A673 (cell line): ENCODE results near the gene FBXW5. TPM values are rescaled to one million over a fixed set of nuclear protein-coding genes. Genes with fewer than 3 reads are reported as not detected.

Source experiments
- BruUV-seq: library from RNA; stranded (reverse); fragments of 400-500 nt; replicated peaks from 2 replicates; lab custom pipeline; 2021; lab: Mats Ljungman, UMichigan
- CTCF ChIA-PET: fragments of 300-600 bp; sonication (Branson Sonifier 250); formaldehyde crosslinking; loops from one replicate; lab custom pipeline; 2022; ENCODE audit warnings: antibody characterized with exemption; lab: Charles Lee
- POLR2A ChIA-PET: fragments of 300-600 bp; sonication (Branson Sonifier 250); formaldehyde crosslinking; loops from one replicate; lab custom pipeline; 2022; ENCODE audit warnings: antibody characterized with exemption; ENCODE audit not compliant: low non-redundant PET; lab: Charles Lee
- DNase-seq: peaks from one replicate; pipeline ENCODE4 v3.0.0-alpha.2; 2015; ENCODE audit warnings: low spot score
- H3K27ac ChIP-seq: fragments of 200-600 bp; sonication (generic); 2 replicates; pipeline ENCODE4 v1.5.1; 2016; ENCODE audit warnings: mixed run types, low read depth, mild to moderate bottlenecking, mixed read lengths, antibody characterized with exemption, low read length; ENCODE audit not compliant: poor library complexity, severe bottlenecking
- H3K27me3 ChIP-seq: fragments of 200-600 bp; sonication (generic); replicated peaks from 2 replicates; pipeline ENCODE4 v1.6.1; 2017; ENCODE audit warnings: mixed run types, low read depth, mild to moderate bottlenecking, mixed read lengths, antibody characterized with exemption, low read length; ENCODE audit not compliant: insufficient read depth, poor library complexity
- H3K36me3 ChIP-seq: fragments of 200-600 bp; sonication (generic); 2 replicates; pipeline ENCODE4 v1.6.1; 2016; ENCODE audit warnings: mixed run types, mild to moderate bottlenecking, mixed read lengths, antibody characterized with exemption, low read length; ENCODE audit not compliant: insufficient read depth, poor library complexity, severe bottlenecking
- H3K4me1 ChIP-seq: fragments of 200-600 bp; sonication (generic); 2 replicates; pipeline ENCODE4 v1.6.1; 2017; ENCODE audit warnings: mixed run types, mild to moderate bottlenecking, mixed read lengths, antibody characterized with exemption, low read length; ENCODE audit not compliant: insufficient read depth, poor library complexity, severe bottlenecking
- H3K4me3 ChIP-seq: fragments of 200-600 bp; sonication (generic); 2 replicates; pipeline ENCODE4 v1.5.1; 2016; ENCODE audit warnings: low read depth, mixed run types, mild to moderate bottlenecking, mixed read lengths, low read length; ENCODE audit not compliant: poor library complexity, severe bottlenecking
- H3K9me3 ChIP-seq: fragments of 200-600 bp; sonication (generic); 2 replicates; pipeline ENCODE4 v1.6.1; 2016; ENCODE audit warnings: mixed run types, low read depth, mild to moderate bottlenecking, mixed read lengths, antibody characterized with exemption, low read length; ENCODE audit not compliant: poor library complexity, severe bottlenecking
- CTCF ChIP-seq: fragments of 300-800, 200-600 bp; sonication (generic); conservative IDR thresholded peaks from 2 replicates; pipeline ENCODE4 v1.5.1; 2017; ENCODE audit warnings: low read depth, mild to moderate bottlenecking, antibody characterized with exemption, low read length, moderate library complexity, mixed read lengths
- EZH2 ChIP-seq: fragments of 200-600 bp; sonication (generic); IDR thresholded peaks from 2 replicates; pipeline ENCODE4 v1.6.1; 2017; ENCODE audit warnings: borderline replicate concordance, low read depth, mild to moderate bottlenecking, mixed read lengths, antibody characterized with exemption, low read length; ENCODE audit not compliant: poor library complexity, severe bottlenecking
- intact Hi-C: fragments of 100-400 bp; cut with micrococcal nuclease; formaldehyde crosslinking; loops from one replicate; pipeline ENCODE4 v1.10.0; 2022; ENCODE audit not compliant: unreplicated experiment
- total RNA-seq: library from RNA; stranded (reverse); gene quantifications from 2 replicates; pipeline ENCODE4 v1.2.3, GENCODE V29; 2021

Gene FBXW5
- total RNA-seq, 1 experiment from 2014 or later, result 81.8 TPM

DNA sequence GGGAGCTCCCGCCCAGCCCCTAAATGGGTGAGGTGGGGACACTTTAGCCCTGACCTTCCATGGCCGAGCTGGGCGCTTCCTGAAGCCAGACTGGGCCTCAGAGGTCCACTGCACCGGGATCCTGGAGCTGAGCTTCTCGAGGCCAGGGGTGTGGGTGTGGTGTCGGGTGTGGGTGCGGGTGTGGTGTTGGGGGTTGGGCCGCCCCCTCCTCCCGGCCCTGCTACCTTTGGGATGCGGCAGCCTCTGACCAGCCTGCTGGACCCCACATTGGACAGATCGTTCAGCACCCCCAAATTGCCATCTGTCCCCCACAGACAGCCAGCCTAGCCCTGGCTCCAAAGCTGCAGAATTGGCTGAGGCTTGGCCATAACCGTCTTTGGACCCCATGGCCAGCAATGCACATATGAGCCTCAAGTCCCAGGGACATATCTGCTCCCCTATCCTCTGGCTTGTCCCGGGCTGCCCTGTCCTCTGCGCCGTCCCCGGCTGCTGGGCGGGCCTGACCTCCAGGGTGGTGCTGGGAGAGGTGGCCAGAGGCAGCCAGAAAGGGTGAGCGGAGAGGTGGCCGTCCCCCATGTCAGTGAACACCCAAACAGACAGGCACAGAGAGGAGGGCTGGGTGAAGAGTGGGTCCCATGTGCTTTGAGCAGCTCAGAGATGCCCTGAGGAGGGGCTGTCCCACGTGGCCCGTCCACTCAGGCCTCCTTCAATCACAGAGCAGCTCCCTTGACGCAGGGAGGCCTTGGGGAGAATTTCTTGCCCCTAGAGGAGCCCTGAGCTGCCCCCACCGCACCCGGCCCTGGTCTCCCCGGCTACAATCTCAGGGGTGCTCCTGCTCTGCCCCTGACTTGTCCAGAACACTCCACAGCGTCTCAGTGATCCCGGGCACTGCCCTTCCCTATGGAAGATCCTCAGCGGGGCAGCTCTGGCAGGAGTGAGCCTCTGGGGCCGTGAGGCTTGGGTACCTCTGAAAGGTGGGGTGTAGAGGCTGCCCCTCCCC lies 29.4 kb upstream of the FBXW5 start:
- DNase-seq, result no peak
- H3K27ac ChIP-seq, result no peak overlapping the region
- no peaks in the 10 kb centered on the region for H3K4me1 ChIP-seq
- H3K27me3 ChIP-seq, result no peaks in the 10 kb centered on the region
- ChIA-PET POLR2A (no interaction called here), CTCF (interaction anchor here (0.8 kb wide), 1 partner anchor 61 kb away, joined by 3 read pairs; no protein-coding TSS in a partner anchor)
- no peaks in the 10 kb centered on the region for H3K9me3 ChIP-seq
- intact Hi-C loops, result no loop called here
- TF ChIP-seq EZH2, result no peak
- H3K36me3 ChIP-seq, result no peaks in the 10 kb centered on the region
- no TSS peak for BruUV-seq
- H3K4me3 ChIP-seq, result no peak overlapping the region

- ChIA-PET POLR2A (no interaction called here), CTCF (no interaction called here)
- no TSS peak for BruUV-seq
- H3K27me3 ChIP-seq, result no peaks in the 10 kb centered on the region
- intact Hi-C loops, result no loop called here
- H3K9me3 ChIP-seq, result no peaks in the 10 kb centered on the region
- H3K4me1 ChIP-seq, result no peaks in the 10 kb centered on the region
- DNase-seq, result no peak
- no peak for TF ChIP-seq CTCF
- no peak for TF ChIP-seq EZH2
- no peak overlapping the region for H3K27ac ChIP-seq
- H3K4me3 ChIP-seq, result no peak overlapping the region
- no peaks in the 10 kb centered on the region for H3K36me3 ChIP-seq
Observed at GRCh38 chr9:136972743-136973142, 28.2 kb upstream of the FBXW5 start.

DNA sequence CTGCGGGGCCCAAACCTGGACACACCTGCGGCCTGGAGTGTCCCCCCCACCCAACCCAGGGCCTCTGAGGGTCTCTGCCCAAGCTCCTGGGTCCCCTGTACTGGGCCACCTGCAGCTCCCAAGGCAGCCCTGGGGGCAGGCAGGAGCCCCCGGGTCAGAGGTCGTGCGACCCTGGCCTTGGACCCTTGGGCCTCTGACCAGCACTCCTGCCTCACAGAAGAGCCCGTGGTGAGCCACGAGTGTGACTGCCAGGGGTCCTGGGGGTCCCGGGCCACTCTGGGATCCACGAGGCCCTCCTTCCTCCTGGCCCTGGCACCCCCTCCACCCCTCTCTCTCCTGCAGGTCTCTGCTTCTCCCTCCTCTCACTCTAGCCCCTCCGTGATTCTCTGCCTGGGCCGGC lies 27.8 kb upstream of the FBXW5 start:
- H3K9me3 ChIP-seq, result no peaks in the 10 kb centered on the region
- no peak overlapping the region for H3K4me3 ChIP-seq
- H3K27me3 ChIP-seq, result no peaks in the 10 kb centered on the region
- intact Hi-C loops, result no loop called here
- BruUV-seq, result no TSS peak
- ChIA-PET CTCF (no interaction called here), POLR2A (no interaction called here)
- H3K4me1 ChIP-seq, result no peaks in the 10 kb centered on the region
- TF ChIP-seq EZH2 (no peak), CTCF (no peak)
- no peak overlapping the region for H3K27ac ChIP-seq
- DNase-seq, result no peak
- no peaks in the 10 kb centered on the region for H3K36me3 ChIP-seq
